GM19025 (cell line): ENCODE data around the gene CPNE5.

ENCODE experiments used
- ATAC-seq: cut with Tn5 transposase; IDR thresholded peaks from one replicate; pipeline ENCODE4 v1.9.1; 2021; ENCODE audit warnings: mild to moderate bottlenecking, low read depth, moderate library complexity; ENCODE audit not compliant: unreplicated experiment

CPNE5 gene

DNA sequence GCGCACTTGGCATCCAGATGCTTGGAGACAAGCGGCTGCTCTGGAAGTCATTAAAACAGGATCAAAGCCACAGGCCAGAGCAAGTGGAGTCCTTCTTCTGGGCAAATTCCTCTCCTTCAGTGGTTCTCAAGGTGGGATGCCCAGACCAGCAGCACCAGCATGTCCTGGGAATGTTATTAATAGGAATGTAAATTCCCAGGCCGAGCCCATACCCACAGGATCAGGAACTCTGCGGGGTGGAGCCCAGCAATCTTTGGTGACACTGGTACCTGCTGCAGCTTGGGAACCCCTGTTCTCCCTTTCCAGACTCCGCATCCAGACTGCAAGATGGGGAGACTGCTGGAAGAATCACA lies 44.6 kb downstream of the CPNE5 start:
- no peak for ATAC-seq

GRCh38 chr6:36793913-36794712 lies 45.1 kb downstream of the CPNE5 start:
- ATAC-seq: no peak

GRCh38 chr6:36793296-36793912 lies 45.8 kb downstream of the CPNE5 start:
- no peak for ATAC-seq

GRCh38 chr6:36791521-36792135 lies 47.6 kb downstream of the CPNE5 start:
- ATAC-seq: no peak

- no peak for ATAC-seq
Observed at GRCh38 chr6:36791085-36791484, 48.2 kb downstream of the CPNE5 start.

DNA sequence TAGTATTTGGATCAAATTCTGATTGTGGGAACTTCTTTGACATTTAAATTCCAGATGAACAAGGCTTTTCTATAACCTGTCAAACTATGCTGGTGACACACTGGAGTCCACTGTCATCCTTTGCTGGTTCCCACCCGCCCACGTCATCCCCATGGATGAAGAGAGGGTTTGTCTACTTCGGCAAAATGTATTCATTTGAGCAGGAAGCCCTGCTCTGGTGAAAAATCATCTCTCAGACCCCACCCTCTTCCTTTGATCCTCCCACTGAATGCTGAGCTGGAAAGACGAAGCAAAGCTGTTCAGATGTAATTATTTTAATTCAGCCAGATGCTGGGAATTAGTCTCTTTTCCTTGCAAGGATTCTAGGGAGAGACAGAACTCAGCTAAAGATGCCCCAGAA lies 50.5 kb downstream of the CPNE5 start:
- ATAC-seq: no peak

GRCh38 chr6:36788186-36788585 lies 51.1 kb downstream of the CPNE5 start:
- no peak for ATAC-seq

GRCh38 chr6:36787210-36787609 lies 52.0 kb downstream of the CPNE5 start:
- no peak for ATAC-seq

DNA sequence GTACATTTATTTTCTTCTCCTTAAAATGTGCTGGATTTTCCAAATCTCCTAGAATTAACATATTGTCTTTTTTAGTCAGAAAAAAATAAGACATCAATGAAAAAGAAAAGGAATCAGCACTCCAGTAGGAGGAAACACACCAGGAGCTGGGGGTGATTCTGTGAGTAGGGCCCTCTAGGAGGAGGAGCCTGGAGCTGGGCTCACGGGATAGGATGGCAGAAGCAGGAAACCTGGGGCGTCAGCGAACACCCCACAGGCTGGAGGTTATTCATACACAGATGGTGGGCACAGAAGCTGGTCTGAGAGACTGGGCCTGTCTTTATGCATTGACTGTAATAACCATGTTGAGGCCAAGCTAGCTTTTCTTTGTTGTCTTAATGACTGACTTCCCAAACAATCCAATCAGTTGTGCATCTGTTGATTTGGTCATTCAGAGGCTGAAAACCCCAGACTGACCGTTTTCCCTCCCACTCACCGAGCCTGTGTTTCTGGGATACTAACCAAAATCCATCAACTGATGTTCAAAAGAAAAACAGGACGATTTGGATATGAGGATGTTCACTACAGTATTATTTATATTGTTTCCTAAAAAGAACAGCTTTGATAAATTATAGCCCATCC lies 53.1 kb downstream of the CPNE5 start:
- no peak for ATAC-seq

GRCh38 chr6:36784376-36784636 lies 54.9 kb downstream of the CPNE5 start:
- no peak for ATAC-seq

DNA sequence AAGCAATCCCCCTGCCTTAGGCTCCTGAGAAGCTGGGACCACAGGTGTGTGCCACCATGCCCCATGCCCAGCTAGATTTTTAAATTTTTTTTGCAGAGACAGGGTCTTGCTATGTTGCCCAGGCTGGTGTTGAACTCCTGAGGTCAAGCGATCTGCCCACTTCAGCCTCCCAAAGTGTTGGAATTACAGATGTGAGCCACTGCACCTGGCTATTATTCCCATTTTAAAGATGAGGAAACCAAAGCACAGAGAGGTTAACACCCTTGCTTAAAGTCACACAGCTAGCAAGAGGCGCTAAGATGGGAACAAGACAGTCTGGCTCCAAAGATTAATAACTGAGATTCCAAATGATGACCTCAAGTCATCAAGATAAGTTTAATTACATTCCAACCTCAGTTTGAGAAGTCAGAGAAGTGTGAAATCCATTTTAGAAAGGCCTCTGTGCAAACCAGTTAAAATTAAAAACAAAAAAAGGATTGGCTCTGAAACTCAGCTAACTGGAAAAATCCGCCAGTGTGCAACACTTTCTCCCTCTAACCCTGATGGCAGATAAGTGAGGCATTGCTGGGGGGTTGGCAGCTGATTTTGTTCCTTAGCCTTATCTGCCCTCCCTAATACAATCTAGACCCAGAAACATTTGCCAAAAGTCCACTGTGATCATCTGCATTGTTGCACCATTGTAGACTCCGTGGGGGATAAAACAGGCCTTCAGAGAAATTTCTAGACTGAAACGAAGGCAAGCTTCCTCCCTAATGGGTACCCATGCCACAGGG lies 55.5 kb downstream of the CPNE5 start:
- ATAC-seq: no peak

GRCh38 chr6:36781669-36782068 lies 57.6 kb downstream of the CPNE5 start:
- no peak for ATAC-seq

GRCh38 chr6:36780442-36781177 lies 58.6 kb downstream of the CPNE5 start:
- ATAC-seq: no peak

DNA sequence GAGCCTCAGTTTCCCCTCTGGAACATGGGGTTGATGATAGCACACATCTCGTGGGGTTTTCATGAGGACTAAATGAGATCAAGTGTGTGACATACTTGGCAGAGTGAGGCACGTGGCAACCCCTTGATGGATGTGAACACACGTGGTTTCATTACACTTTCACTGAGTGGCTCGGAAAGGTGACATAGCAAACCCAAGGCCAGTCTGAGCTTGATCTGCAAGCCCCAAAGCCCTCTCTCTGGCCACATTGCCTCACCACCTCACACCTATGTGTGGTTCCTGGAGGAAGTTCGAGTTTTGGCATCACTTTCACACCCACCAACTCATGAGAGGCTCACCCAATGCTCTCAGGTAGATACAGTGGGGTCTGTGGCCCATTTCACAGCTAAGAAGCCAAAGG lies 60.0 kb downstream of the CPNE5 start:
- no peak for ATAC-seq

DNA sequence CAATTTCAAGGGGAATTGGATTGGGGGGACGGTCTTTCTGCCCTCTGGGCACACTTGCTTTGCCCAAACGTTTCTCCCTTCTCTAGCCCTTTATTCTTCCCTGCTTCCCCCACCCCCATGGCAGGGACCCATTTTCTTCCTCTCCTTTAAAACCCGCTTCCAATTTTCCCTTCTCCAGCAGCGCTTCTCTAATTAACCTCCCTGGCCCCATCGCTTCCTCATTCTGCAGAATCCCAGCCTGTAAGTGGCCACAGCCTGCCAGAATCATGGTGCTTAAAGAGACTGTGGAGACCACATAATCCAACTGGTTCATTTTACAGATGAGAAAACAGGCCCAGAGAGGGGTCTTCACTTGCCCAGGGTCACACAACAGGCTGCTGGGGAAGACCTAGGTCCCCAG lies 61.4 kb downstream of the CPNE5 start:
- ATAC-seq: no peak

DNA sequence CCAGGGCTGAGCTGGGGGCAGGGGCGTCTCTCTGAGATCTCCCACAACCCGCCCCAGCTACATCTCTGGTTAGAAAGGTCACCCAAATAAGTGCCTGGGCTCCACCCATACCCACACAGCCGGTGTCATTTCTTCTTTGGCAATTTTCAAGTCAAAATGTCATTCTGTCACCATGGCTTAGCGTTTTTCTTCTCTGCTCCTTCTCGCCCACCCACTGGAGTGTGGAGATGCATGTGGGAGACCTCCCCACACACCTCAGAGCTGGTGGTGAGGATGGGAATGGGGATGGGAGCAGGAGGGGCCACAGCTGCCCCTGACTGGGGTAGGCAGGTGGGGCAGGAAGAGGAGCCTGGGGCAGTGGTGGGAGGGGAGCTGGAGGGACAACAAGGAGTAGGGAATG lies 63.1 kb downstream of the CPNE5 start:
- ATAC-seq: no peak

GRCh38 chr6:36774331-36774730 lies 64.9 kb downstream of the CPNE5 start:
- no peak for ATAC-seq

- no peak for ATAC-seq
Observed at GRCh38 chr6:36772397-36772796, 66.8 kb downstream of the CPNE5 start.

GRCh38 chr6:36771145-36771544 lies 68.1 kb downstream of the CPNE5 start:
- ATAC-seq: no peak
